Measurements from ENCODE around the gene NCK2.

The NCK2 gene

DNA sequence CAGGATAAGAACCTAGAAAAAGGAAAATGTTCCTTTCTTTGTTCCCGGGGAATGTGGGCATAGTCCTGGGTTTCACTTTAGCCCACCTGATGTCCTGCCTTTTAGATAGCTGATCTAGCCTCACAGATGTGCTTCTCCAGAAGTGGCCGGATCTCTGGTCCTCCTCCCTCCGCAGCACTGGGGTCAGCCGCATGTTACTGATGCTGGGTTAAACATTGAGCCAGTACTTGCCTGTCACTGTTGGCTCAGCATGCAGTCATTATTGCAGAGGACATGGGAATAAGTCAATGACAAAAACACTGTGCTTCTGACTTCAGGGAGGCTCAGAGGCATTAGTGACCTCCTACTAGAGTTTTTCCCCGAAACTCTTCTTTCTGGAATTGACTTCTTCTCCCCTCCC lies 27.6 kb downstream of the NCK2 start:
- Histone ChIP-seq H3K36me3 (no peaks in the 10 kb centered on the region), H3K4me3 (ENCODE audit: low read depth, low read length) (no peak overlapping the region), H3K4me1 (no peaks in the 10 kb centered on the region), H3K9me3 (no peaks in the 10 kb centered on the region), H3K27me3 (no peaks in the 10 kb centered on the region)
- TF ChIP-seq CTCF (IDR thresholded peaks at IDR 0.05; ENCODE audit: low read depth, low read length) = no peak
- no peak for DNase-seq

DNA sequence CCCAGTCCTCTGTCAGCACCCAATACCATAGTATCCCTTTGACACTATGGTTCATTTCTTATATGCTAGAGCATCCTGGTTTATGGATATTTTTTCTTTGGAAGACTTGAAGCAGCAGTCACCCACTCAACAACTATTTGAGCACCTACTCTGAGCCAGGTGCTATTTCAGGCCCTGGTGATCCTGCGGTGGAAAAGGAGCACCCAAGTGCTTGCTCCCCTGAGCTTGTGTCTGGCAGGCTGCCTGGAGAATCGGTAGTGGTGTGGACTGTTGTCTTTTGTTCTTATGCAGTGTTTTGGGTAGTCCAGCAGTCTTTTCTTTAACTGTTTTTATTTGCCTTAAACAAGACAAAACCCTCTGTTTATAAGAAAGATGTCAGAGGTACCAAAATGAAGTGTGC lies 28.9 kb downstream of the NCK2 start:
- Histone ChIP-seq H3K27me3 (no peaks in the 10 kb centered on the region), H3K9me3 (no peaks in the 10 kb centered on the region), H3K36me3 (no peaks in the 10 kb centered on the region), H3K4me3 (ENCODE audit: low read depth, low read length) (no peak overlapping the region), H3K4me1 (no peaks in the 10 kb centered on the region)
- TF ChIP-seq CTCF (IDR thresholded peaks at IDR 0.05; ENCODE audit: low read depth, low read length) = no peak
- no peak for DNase-seq

DNA sequence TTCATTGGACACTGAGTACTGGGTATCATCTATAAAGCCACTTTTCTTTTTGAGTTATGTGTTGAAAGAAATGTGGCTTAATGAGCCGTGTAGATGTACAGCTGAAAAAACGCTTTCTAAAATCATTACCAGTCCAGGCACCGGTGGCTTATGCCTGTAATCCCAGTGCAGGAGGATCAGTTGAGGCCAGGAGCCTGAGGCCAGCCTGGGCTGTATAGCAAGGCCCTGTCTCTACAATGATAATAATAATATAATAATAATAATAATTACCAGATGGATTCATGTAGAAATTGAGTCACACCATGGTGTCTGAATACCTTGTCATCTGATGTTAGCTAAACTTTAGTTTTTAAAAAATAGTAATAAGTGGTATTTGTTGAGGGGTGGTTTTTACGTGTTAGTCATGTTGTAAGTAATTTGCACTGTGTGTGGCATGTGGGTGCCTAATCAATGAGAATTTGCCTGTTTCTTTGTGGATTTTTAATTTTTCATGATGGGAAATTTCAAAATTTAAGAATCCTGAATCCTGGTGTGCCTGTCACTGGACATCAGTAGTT lies 30.1 kb downstream of the NCK2 start:
- Histone ChIP-seq H3K4me1 (no peaks in the 10 kb centered on the region), H3K4me3 (ENCODE audit: low read depth, low read length) (no peak overlapping the region), H3K36me3 (no peaks in the 10 kb centered on the region), H3K27me3 (no peaks in the 10 kb centered on the region), H3K9me3 (no peaks in the 10 kb centered on the region)
- TF ChIP-seq CTCF (IDR thresholded peaks at IDR 0.05; ENCODE audit: low read depth, low read length) = no peak
- DNase-seq = no peak

- TF ChIP-seq CTCF (IDR thresholded peaks at IDR 0.05; ENCODE audit: low read depth, low read length) = no peak
- Histone ChIP-seq H3K36me3 (no peaks in the 10 kb centered on the region), H3K4me3 (ENCODE audit: low read depth, low read length) (no peak overlapping the region), H3K27me3 (no peaks in the 10 kb centered on the region), H3K4me1 (no peaks in the 10 kb centered on the region), H3K9me3 (no peaks in the 10 kb centered on the region)
- DNase-seq = no peak
These were observed 31.3 kb downstream of the NCK2 start for GRCh38 chr2:105775809-105776559.

- Histone ChIP-seq H3K4me1 (no peaks in the 10 kb centered on the region), H3K36me3 (no peaks in the 10 kb centered on the region), H3K27me3 (no peaks in the 10 kb centered on the region), H3K4me3 (ENCODE audit: low read depth, low read length) (no peak overlapping the region), H3K9me3 (no peaks in the 10 kb centered on the region)
- no peak for DNase-seq
- TF ChIP-seq CTCF (IDR thresholded peaks at IDR 0.05; ENCODE audit: low read depth, low read length) = no peak
These were observed 31.8 kb downstream of the NCK2 start for GRCh38 chr2:105776560-105776928.

GRCh38 chr2:105777031-105777482 lies 32.3 kb downstream of the NCK2 start:
- Histone ChIP-seq H3K9me3 (no peaks in the 10 kb centered on the region), H3K4me1 (no peaks in the 10 kb centered on the region), H3K36me3 (no peaks in the 10 kb centered on the region), H3K4me3 (ENCODE audit: low read depth, low read length) (no peak overlapping the region), H3K27me3 (no peaks in the 10 kb centered on the region)
- TF ChIP-seq CTCF (IDR thresholded peaks at IDR 0.05; ENCODE audit: low read depth, low read length) = no peak
- DNase-seq = no peak

All from BE2C (cell line).